OCI-LY7 (cell line): Measurements from ENCODE around the gene STK26. TPM values are rescaled to one million over a fixed set of nuclear protein-coding genes. Genes with fewer than 3 reads are reported as not detected.
A peak's percentile ranks its signal among the peaks of the same experiment; 100 is the strongest.

Experiments
- BruUV-seq: library from RNA; stranded (reverse); fragments of 400-500 nt; replicated peaks from 2 replicates; lab custom pipeline; 2021; lab: Mats Ljungman, UMichigan
- CTCF ChIA-PET: fragments of 300-600 bp; sonication (Branson Sonifier 250); formaldehyde crosslinking; loops from one replicate; lab custom pipeline; 2022; ENCODE audit warnings: antibody characterized with exemption; ENCODE audit not compliant: unreplicated experiment; lab: Charles Lee
- POLR2A ChIA-PET: fragments of 300-600 bp; sonication (Branson Sonifier 250); formaldehyde crosslinking; loops from one replicate; lab custom pipeline; 2022; ENCODE audit warnings: antibody characterized with exemption; lab: Charles Lee
- DNase-seq: peaks from one replicate; pipeline ENCODE4 v3.0.0-alpha.2; 2015; ENCODE audit warnings: low spot score
- H2AFZ ChIP-seq: fragments of 200-600 bp; sonication (generic), shearing (Covaris generic); 2 replicates; pipeline ENCODE4 v1.6.1; 2014; ENCODE audit warnings: mild to moderate bottlenecking, antibody characterized with exemption, low read length, moderate library complexity
- H3K27ac ChIP-seq: fragments of 200-600 bp; sonication (generic); 2 replicates; pipeline ENCODE4 v1.5.1; 2014; ENCODE audit warnings: mixed run types, low read depth, mild to moderate bottlenecking, moderate library complexity, low read length, inconsistent platforms; ENCODE audit not compliant: poor library complexity, severe bottlenecking
- H3K36me3 ChIP-seq: fragments of 200-600 bp; sonication (generic); 2 replicates; pipeline ENCODE4 v1.6.1; 2014; ENCODE audit warnings: mild to moderate bottlenecking, antibody characterized with exemption, low read length, moderate library complexity, mixed read lengths; ENCODE audit not compliant: insufficient read depth
- H3K4me1 ChIP-seq: fragments of 200-600 bp; sonication (generic); 2 replicates; pipeline ENCODE4 v1.5.1; 2014; ENCODE audit warnings: mild to moderate bottlenecking, low read length; ENCODE audit not compliant: insufficient read depth, poor library complexity, severe bottlenecking
- H3K4me2 ChIP-seq: fragments of 200-600 bp; sonication (generic); 2 replicates; pipeline ENCODE4 v1.6.1; 2014; ENCODE audit warnings: mild to moderate bottlenecking, low read length
- H3K4me3 ChIP-seq: fragments of 200-600 bp; sonication (generic); 2 replicates; pipeline ENCODE4 v1.5.1; 2014; ENCODE audit warnings: mild to moderate bottlenecking, low read depth, low read length; ENCODE audit not compliant: poor library complexity, severe bottlenecking
- H3K79me2 ChIP-seq: fragments of 200-600 bp; sonication (generic); 2 replicates; pipeline ENCODE4 v1.6.1; 2016; ENCODE audit warnings: low read depth, mild to moderate bottlenecking, low read length, moderate library complexity, mixed read lengths; ENCODE audit not compliant: insufficient read depth
- H3K9me2 ChIP-seq: fragments of 200-600 bp; sonication (generic); 2 replicates; pipeline ENCODE4 v1.6.1; 2016; ENCODE audit warnings: mild to moderate bottlenecking, low read length, mixed read lengths; ENCODE audit not compliant: insufficient read depth
- H3K9me3 ChIP-seq: fragments of 200-600 bp; sonication (generic); 2 replicates; pipeline ENCODE4 v1.6.1; 2014; ENCODE audit warnings: mild to moderate bottlenecking, mixed run types, low read length, mixed read lengths
- H4K20me1 ChIP-seq: fragments of 200-600 bp; sonication (generic); 2 replicates; pipeline ENCODE4 v1.6.1; 2014; ENCODE audit warnings: mild to moderate bottlenecking, antibody characterized with exemption, low read length, moderate library complexity, mixed read lengths; ENCODE audit not compliant: insufficient read depth
- CTCF ChIP-seq: fragments of 200-600 bp; sonication (generic); conservative IDR thresholded peaks from 2 replicates; pipeline ENCODE4 v1.5.1; 2014; ENCODE audit warnings: mild to moderate bottlenecking, antibody characterized with exemption, low read length, moderate library complexity, mixed read lengths
- EZH2phosphoT487 ChIP-seq: fragments of 200-600 bp; sonication (generic); IDR thresholded peaks from 2 replicates; pipeline ENCODE4 v1.6.1; 2018; ENCODE audit warnings: low read depth, borderline replicate concordance, mild to moderate bottlenecking, mixed run types, antibody characterized with exemption, low read length, moderate library complexity, mixed read lengths
- intact Hi-C: fragments of 100-400 bp; cut with micrococcal nuclease; formaldehyde crosslinking; loops from one replicate; pipeline ENCODE4 v1.10.0; 2022; ENCODE audit not compliant: unreplicated experiment
- total RNA-seq, 2 experiments: library from RNA; depleted of rRNA in 1 of 2; stranded (reverse); fragments of >200 nt in 1 of 2; shearing (Covaris generic) in 1 of 2; gene quantifications; 2 replicates each; pipeline ENCODE4 v1.2.3, GENCODE V29; 2014 to 2022

The STK26 gene
- total RNA-seq, 2 experiments from 2014 or later, result 28.6 to 28.8 TPM

GRCh38 chrX:132015875-132016274 is 7.2 kb upstream of the STK26 start:
- Histone ChIP-seq H3K4me3 (no peak overlapping the region), H3K27ac (no peak overlapping the region), H3K9me3 (no peaks in the 10 kb centered on the region), H3K4me1 (peaks cover 14% of the 10 kb centered on the region), H3K36me3 (no peaks in the 10 kb centered on the region), H3K79me2 (no peaks in the 10 kb centered on the region), H2AFZ (no peak overlapping the region), H4K20me1 (no peaks in the 10 kb centered on the region), H3K9me2 (no peaks in the 10 kb centered on the region), H3K4me2 (no peak overlapping the region)
- no peak for TF ChIP-seq EZH2phosphoT487
- no peak for TF ChIP-seq CTCF
- intact Hi-C loops, result no loop called here
- POLR2A ChIA-PET, result no interaction called here
- DNase-seq, result no peak
- CTCF ChIA-PET, result no interaction called here
- no TSS peak for BruUV-seq

GRCh38 chrX:132016628-132017430 is 6.3 kb upstream of the STK26 start:
- Histone ChIP-seq H3K79me2 (no peaks in the 10 kb centered on the region), H3K9me3 (no peaks in the 10 kb centered on the region), H4K20me1 (no peaks in the 10 kb centered on the region), H3K9me2 (no peaks in the 10 kb centered on the region), H3K4me3 (peak overlapping the region; percentile 18), H2AFZ (peak overlapping the region; percentile 78; the same call in 1 of the 2 replicates), H3K36me3 (no peaks in the 10 kb centered on the region), H3K27ac (peak overlapping the region; percentile 47), H3K4me2 (peak overlapping the region; percentile 57), H3K4me1 (peaks cover 20% of the 10 kb centered on the region)
- intact Hi-C loops, result no loop called here
- BruUV-seq, result no TSS peak
- POLR2A ChIA-PET, result interaction anchor here (1.1 kb wide), 1 partner anchor 9 kb away, joined by 4 read pairs; no protein-coding TSS in a partner anchor
- CTCF ChIA-PET, result no interaction called here
- DNase-seq, result no peak
- TF ChIP-seq EZH2phosphoT487, result no peak
- no peak for TF ChIP-seq CTCF
